ENCODE results near the gene OR51F1. TPM values are rescaled to one million over a fixed set of nuclear protein-coding genes. Genes with fewer than 3 reads are reported as not detected.
"Not testable (repeated sequence)": the region's sequence is repeated elsewhere in the genome, so short reads cannot be mapped to it uniquely, and the experiment has no call there.

OR51F1 gene, protein sequence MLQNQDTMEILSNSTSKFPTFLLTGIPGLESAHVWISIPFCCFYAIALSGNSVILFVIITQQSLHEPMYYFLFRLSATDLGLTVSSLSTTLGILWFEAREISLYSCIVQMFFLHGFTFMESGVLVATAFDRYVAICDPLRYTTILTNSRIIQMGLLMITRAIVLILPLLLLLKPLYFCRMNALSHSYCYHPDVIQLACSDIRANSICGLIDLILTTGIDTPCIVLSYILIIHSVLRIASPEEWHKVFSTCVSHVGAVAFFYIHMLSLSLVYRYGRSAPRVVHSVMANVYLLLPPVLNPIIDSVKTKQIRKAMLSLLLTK
- total RNA-seq = not detected

DNA sequence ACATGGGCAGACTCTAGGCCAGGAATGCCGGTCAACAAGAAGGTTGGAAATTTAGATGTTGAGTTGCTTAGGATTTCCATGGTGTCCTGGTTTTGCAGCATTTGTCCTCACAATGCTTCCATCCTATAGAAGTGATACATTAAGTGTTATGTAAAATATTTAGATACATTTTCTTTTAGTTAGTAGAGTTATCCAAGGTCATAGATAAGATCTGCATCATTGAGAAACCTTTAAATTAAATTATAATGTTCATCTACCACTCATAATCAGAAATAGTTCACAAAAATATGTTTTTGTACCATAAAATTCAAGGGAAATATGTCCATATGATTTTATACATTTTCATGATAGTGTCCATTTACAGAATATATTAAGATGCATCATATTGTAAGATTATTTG, at the start of gene OR51F1:
OR51F1 (minus strand) TSS at position 101 of the 400 bp plus-strand sequence; CDS start at position 101, 0 bp downstream.
- H3K4me1 ChIP-seq = no peaks in the 10 kb centered on the region
- H3K27ac ChIP-seq (replicated peaks in 1 of 4) = no peak within 1 kb of the TSS
- no peaks in the 10 kb centered on the region for H3K9me3 ChIP-seq
- no peaks in the 10 kb centered on the region for H3K27me3 ChIP-seq
- no peak for DNase-seq (ENCODE audit: extremely low spot score)
- TF ChIP-seq POLR2AphosphoS5 (IDR thresholded peaks at IDR 0.05) (no peak), EP300 (IDR thresholded peaks at IDR 0.05) (no peak), POLR2A (IDR thresholded peaks at IDR 0.05; ENCODE audit: low read depth) (no peak)
- TF ChIP-seq, protein P1, sequence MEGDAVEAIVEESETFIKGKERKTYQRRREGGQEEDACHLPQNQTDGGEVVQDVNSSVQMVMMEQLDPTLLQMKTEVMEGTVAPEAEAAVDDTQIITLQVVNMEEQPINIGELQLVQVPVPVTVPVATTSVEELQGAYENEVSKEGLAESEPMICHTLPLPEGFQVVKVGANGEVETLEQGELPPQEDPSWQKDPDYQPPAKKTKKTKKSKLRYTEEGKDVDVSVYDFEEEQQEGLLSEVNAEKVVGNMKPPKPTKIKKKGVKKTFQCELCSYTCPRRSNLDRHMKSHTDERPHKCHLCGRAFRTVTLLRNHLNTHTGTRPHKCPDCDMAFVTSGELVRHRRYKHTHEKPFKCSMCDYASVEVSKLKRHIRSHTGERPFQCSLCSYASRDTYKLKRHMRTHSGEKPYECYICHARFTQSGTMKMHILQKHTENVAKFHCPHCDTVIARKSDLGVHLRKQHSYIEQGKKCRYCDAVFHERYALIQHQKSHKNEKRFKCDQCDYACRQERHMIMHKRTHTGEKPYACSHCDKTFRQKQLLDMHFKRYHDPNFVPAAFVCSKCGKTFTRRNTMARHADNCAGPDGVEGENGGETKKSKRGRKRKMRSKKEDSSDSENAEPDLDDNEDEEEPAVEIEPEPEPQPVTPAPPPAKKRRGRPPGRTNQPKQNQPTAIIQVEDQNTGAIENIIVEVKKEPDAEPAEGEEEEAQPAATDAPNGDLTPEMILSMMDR (IDR thresholded peaks at IDR 0.05) = no peak
- WGBS = 88% methylated on average over 1 of the region's 1 CpG
- H3K36me3 ChIP-seq = no peaks in the 10 kb centered on the region
- H3K4me3 ChIP-seq = no peak within 1 kb of the TSS
- intact Hi-C loops (cut with DNase I) = no loop called here

DNA sequence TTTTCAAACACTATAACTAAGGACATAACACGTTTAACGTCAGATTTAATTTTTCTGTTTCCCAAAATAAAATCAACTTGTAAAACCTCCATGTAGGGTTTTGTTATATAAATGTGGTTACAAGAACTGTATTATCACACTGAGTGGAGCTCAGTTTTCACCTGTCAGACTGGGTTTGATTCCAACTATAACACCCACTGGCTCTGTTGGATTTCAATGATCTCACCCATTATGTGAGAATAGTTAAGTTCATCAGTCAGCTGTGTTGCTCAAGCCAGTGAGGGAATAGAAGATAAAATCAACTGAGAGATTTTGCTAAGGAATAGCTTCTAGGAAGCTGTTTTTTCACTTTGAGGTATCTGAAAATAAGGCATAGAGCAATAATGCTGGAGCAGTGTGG, 39.5 kb upstream of the OR51F1 start:
- H3K27ac ChIP-seq (replicated peaks in 1 of 4) = no peak overlapping the region
- no peak overlapping the region for H3K4me3 ChIP-seq
- no peak for DNase-seq (ENCODE audit: extremely low spot score)
- H3K36me3 ChIP-seq = no peaks in the 10 kb centered on the region
- WGBS = 79% methylated on average over 2 of the region's 2 CpGs
- no peaks in the 10 kb centered on the region for H3K27me3 ChIP-seq
- TF ChIP-seq POLR2AphosphoS5 (IDR thresholded peaks at IDR 0.05) (no peak), EP300 (IDR thresholded peaks at IDR 0.05) (no peak), POLR2A (IDR thresholded peaks at IDR 0.05; ENCODE audit: low read depth) (no peak)
- TF ChIP-seq, protein P1 (IDR thresholded peaks at IDR 0.05) = no peak
- H3K9me3 ChIP-seq = no peaks in the 10 kb centered on the region
- H3K4me1 ChIP-seq = no peaks in the 10 kb centered on the region
- intact Hi-C loops (cut with DNase I) = no loop called here

DNA sequence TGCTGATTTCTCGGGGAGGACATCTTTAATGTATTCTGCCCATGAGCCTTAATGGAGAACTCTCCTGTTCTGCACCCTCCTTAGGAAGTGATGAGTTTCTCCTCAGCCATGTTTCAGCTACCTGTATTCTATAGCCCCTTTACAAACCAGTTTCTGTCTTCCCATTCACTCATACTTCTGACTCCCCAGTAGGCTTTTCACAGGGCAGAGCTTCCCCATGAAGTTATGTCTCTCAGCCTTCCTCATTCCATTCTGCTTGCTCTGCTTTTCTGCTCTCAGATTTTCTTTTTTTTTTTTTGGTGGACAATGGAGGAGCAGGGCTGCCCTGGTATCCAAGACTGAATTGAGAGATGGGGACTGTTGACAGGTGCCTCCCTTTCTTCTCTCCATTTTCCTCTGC, 38.7 kb upstream of the OR51F1 start:
- intact Hi-C loops (cut with DNase I) = no loop called here
- H3K4me3 ChIP-seq = no peak overlapping the region
- no peak for DNase-seq (ENCODE audit: extremely low spot score)
- TF ChIP-seq POLR2A (IDR thresholded peaks at IDR 0.05; ENCODE audit: low read depth) (no peak), EP300 (IDR thresholded peaks at IDR 0.05) (no peak), POLR2AphosphoS5 (IDR thresholded peaks at IDR 0.05) (no peak)
- TF ChIP-seq, protein P1 (IDR thresholded peaks at IDR 0.05) = no peak
- no peak overlapping the region for H3K27ac ChIP-seq (replicated peaks in 1 of 4)
- H3K4me1 ChIP-seq = no peaks in the 10 kb centered on the region
- no peaks in the 10 kb centered on the region for H3K27me3 ChIP-seq
- H3K9me3 ChIP-seq = no peaks in the 10 kb centered on the region
- no peaks in the 10 kb centered on the region for H3K36me3 ChIP-seq
- 100% methylated on average over 1 of the region's 1 CpG for WGBS

DNA sequence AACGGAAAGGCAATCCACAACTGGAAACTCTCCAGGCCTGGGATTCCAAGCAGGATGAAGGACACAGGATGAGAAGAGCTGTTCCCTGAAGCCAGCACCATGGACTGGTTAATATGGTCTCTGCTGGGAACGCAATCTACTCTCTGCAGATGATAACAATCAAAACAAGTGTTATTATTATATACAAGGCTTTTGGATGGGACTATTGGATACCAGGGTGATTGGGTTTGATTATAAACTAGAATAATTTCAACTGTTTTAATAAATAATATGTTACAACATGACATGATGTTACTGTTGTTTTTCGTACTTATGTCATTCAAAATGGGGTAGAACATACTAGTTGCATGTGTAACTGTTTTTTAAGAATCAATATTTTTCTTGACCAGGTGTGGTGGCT, 34.5 kb upstream of the OR51F1 start, which contains the start of gene OR52R1:
OR52R1 (minus strand) TSS at position 101 of the 400 bp plus-strand sequence; CDS start at position 101, 0 bp downstream.
- no peak for TF ChIP-seq POLR2AphosphoS5 (IDR thresholded peaks at IDR 0.05)
- no peak for TF ChIP-seq EP300 (IDR thresholded peaks at IDR 0.05)
- TF ChIP-seq, protein P1 (IDR thresholded peaks at IDR 0.05) = no peak
- TF ChIP-seq POLR2A (IDR thresholded peaks at IDR 0.05; ENCODE audit: low read depth) = no peak
- intact Hi-C loops (cut with DNase I) = no loop called here
- H3K4me3 ChIP-seq = no peak within 1 kb of the TSS
- no peaks in the 10 kb centered on the region for H3K27me3 ChIP-seq
- 91% methylated on average over 3 of the region's 3 CpGs for WGBS
- no peak within 1 kb of the TSS for H3K27ac ChIP-seq (replicated peaks in 1 of 4)
- no peaks in the 10 kb centered on the region for H3K9me3 ChIP-seq
- no peak for DNase-seq (ENCODE audit: extremely low spot score)
- no peaks in the 10 kb centered on the region for H3K36me3 ChIP-seq
- H3K4me1 ChIP-seq = no peaks in the 10 kb centered on the region

DNA sequence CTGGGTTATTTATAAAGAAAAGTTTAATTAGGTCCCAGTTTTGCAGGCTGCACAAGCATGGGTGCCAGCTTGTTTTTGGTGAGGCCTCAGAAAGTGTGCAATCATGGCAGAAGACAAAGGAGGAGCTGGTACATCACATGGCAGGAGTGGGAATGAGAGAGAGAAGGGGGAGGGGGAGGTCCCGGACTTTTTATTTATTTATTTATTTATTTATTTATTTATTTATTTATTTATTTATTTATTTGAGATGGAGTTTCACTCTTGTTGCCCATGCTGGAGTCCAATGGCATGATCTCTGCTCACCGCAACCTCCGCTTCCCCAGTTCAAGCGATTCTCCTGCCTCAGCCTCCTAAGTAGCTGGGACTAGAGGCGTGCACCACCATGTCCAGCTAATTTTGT, 31.6 kb upstream of the OR51F1 start:
- 90% methylated on average over 5 of the region's 5 CpGs for WGBS
- H3K27ac ChIP-seq (replicated peaks in 1 of 4); H3K9me3 ChIP-seq; H3K4me1 ChIP-seq; H3K4me3 ChIP-seq; intact Hi-C loops (cut with DNase I); DNase-seq (ENCODE audit: extremely low spot score); H3K27me3 ChIP-seq; H3K36me3 ChIP-seq: not testable (repeated sequence)

Measured in esophagus muscularis mucosa (tissue), 4 donors.